K562 (cell line): Measurements from ENCODE around the gene VPS35L. TPM values are rescaled to one million over a fixed set of nuclear protein-coding genes. Genes with fewer than 3 reads are reported as not detected.

Source experiments
- ATAC-seq: fragments of 200-7000 bp; cut with Tn5 transposase; 3 replicates; pipeline ENCODE4 v1.9.1; 2020; ENCODE audit warnings: moderate library complexity
- BruUV-seq: library from RNA; stranded (reverse); fragments of 400-500 nt; replicated peaks from 2 replicates; lab custom pipeline; 2021; lab: Mats Ljungman, UMichigan
- CTCF ChIA-PET: fragments of 300-600 bp; formaldehyde crosslinking; extraction: SDS; loops from one replicate; lab custom pipeline; 2021; ENCODE audit warnings: low intra/inter-chr PET ratio; lab: Yijun Ruan, JAX
- POLR2A ChIA-PET: fragments of 300-600, 350-650 bp; sonication (Branson Sonifier 250); formaldehyde crosslinking; extraction: SDS; loops from one replicate; lab custom pipeline; 2021; ENCODE audit warnings: antibody characterized with exemption, inconsistent platforms; lab: Yijun Ruan, JAX
- DNase-seq, 4 experiments: peaks; one replicate each; pipeline versions ENCODE4 v3.0.0 to v3.0.0-alpha.2; 2011 to 2018; ENCODE audit warnings: low spot score in 3 of 4, mixed read lengths in 3 of 4; ENCODE audit errors: extremely low read depth in 1 of 4
- FAIRE-seq: peaks from 2 replicates; lab custom pipeline; 2011; peaks lifted over from hg19 to GRCh38; lab: Jason Lieb, UNC
- H2AFZ ChIP-seq: 2 replicates; pipeline ENCODE4 v1.6.0; 2011; ENCODE audit warnings: low read depth, low read length, control low read depth, inconsistent platforms
- H3K27ac ChIP-seq: fragments of 200-600 bp; 3 replicates; pipeline ENCODE4 v1.8.0; 2011; ENCODE audit warnings: low read depth, mild to moderate bottlenecking, control low read depth, inconsistent platforms, low read length, moderate library complexity, mixed read lengths; ENCODE audit errors: extremely low read depth
- H3K27me3 ChIP-seq, 2 experiments: fragments of 300-600 bp in 1 of 2; 2 replicates in 1 of 2; 3 replicates in 1 of 2; pipeline versions ENCODE4 v1.6.0 to v1.8.0; 2011; ENCODE audit warnings: inconsistent platforms in 2 of 2, low read length in 2 of 2, mild to moderate bottlenecking in 1 of 2, mixed read lengths in 1 of 2, moderate library complexity in 1 of 2; ENCODE audit not compliant: control insufficient read depth in 2 of 2, insufficient read depth in 2 of 2
- H3K36me3 ChIP-seq: fragments of 300-600 bp; 3 replicates; pipeline ENCODE4 v1.8.0; 2011; ENCODE audit warnings: mild to moderate bottlenecking, low read length, inconsistent platforms; ENCODE audit not compliant: control insufficient read depth, insufficient read depth
- H3K4me1 ChIP-seq, 2 experiments: fragments of 200-600 bp in 1 of 2; replicated peaks in 1 of 2; 2 replicates in 1 of 2; 3 replicates in 1 of 2; pipeline versions ENCODE4 v1.5.1 to v1.8.0; 2011; ENCODE audit warnings: inconsistent platforms in 2 of 2, low read length in 2 of 2, mild to moderate bottlenecking in 1 of 2, mixed read lengths in 1 of 2, moderate library complexity in 1 of 2; ENCODE audit not compliant: control insufficient read depth in 2 of 2, insufficient read depth in 2 of 2
- H3K4me2 ChIP-seq: 2 replicates; pipeline ENCODE4 v1.6.1; 2011; ENCODE audit warnings: low read length, control low read depth, inconsistent platforms, mixed read lengths; ENCODE audit not compliant: insufficient read depth
- H3K4me3 ChIP-seq: fragments of 200-600 bp; sonication (generic), shearing (Covaris generic); 2 replicates; pipeline ENCODE4 v1.5.1; 2016; ENCODE audit warnings: control low read depth, inconsistent platforms
- H3K79me2 ChIP-seq: fragments of 200-600 bp; 3 replicates; pipeline ENCODE4 v1.8.0; 2011; ENCODE audit warnings: low read length, inconsistent platforms; ENCODE audit not compliant: control insufficient read depth, insufficient read depth
- H3K9ac ChIP-seq, 2 experiments: 2 replicates each; pipeline versions ENCODE4 v1.6.0 to v1.6.1; 2011; ENCODE audit warnings: low read depth in 2 of 2, low read length in 2 of 2, control low read depth in 1 of 2, inconsistent platforms in 1 of 2, mild to moderate bottlenecking in 1 of 2, mixed read lengths in 1 of 2; ENCODE audit not compliant: insufficient read depth in 1 of 2
- H3K9me1 ChIP-seq: one replicate; pipeline ENCODE4 v1.6.0; 2011; ENCODE audit warnings: inconsistent platforms, mild to moderate bottlenecking, low read length, moderate library complexity; ENCODE audit not compliant: control insufficient read depth, insufficient read depth
- H3K9me3 ChIP-seq: replicated peaks from 2 replicates; pipeline ENCODE4 v1.5.1; 2011; ENCODE audit warnings: low read depth, low read length, inconsistent platforms; ENCODE audit not compliant: control insufficient read depth, insufficient read depth
- H4K20me1 ChIP-seq: replicated peaks from 2 replicates; pipeline ENCODE4 v1.6.1; 2011; ENCODE audit warnings: low read length, inconsistent platforms, mixed read lengths; ENCODE audit not compliant: control insufficient read depth, insufficient read depth
- CAMTA2 ChIP-seq: fragments of 250-450 bp; sonication (Bioruptor Pico); conservative IDR thresholded peaks from 2 replicates; pipeline ENCODE4 v1.5.1; 2022
- CEBPB ChIP-seq: fragments of 450-650 bp; IDR thresholded peaks from 2 replicates; pipeline ENCODE4 v1.6.1; 2016; ENCODE audit warnings: missing genetic modification characterization, missing compliant biosample characterization
- DLX4 ChIP-seq: fragments of 250-450 bp; sonication (Bioruptor Pico); IDR thresholded peaks from 2 replicates; pipeline ENCODE4 v1.6.1; 2021; ENCODE audit warnings: mild to moderate bottlenecking
- JUNB ChIP-seq: fragments of 450-650 bp; formaldehyde crosslinking; conservative IDR thresholded peaks from 2 replicates; pipeline ENCODE4 v1.4.0; 2020; ENCODE audit warnings: mild to moderate bottlenecking
- RBFOX2 ChIP-seq: fragments of 200-400 bp; formaldehyde crosslinking; IDR thresholded peaks from 2 replicates; pipeline ENCODE4 v1.6.1; 2017; ENCODE audit warnings: low read depth, mild to moderate bottlenecking, low read length, moderate library complexity
- TOE1 ChIP-seq, 2 experiments: fragments of 450-650 bp in 1 of 2; sonication (generic) in 1 of 2; formaldehyde crosslinking in 1 of 2; IDR thresholded peaks; 2 replicates each; pipeline versions ENCODE4 v1.7.1 to v1.8.0; 2016 to 2022; ENCODE audit warnings: borderline replicate concordance in 2 of 2, mild to moderate bottlenecking in 2 of 2, antibody characterized with exemption in 1 of 2, inconsistent platforms in 1 of 2, low read depth in 1 of 2, missing genetic modification reagents in 1 of 2, moderate library complexity in 1 of 2
- ZBTB11 ChIP-seq, 3 experiments: fragments of 200-800 bp in 1 of 3; fragments of 250-450 bp in 1 of 3; fragments of 450-650 bp in 1 of 3; sonication (Bioruptor Pico) in 1 of 3; sonication (Bioruptor generic) in 1 of 3; formaldehyde crosslinking in 1 of 3; IDR thresholded peaks; 2 replicates each; pipeline versions ENCODE4 v1.6.1 to v1.8.0; 2016 to 2022; ENCODE audit warnings: mild to moderate bottlenecking in 2 of 3, missing genetic modification characterization in 2 of 3, missing compliant biosample characterization in 1 of 3, moderate library complexity in 1 of 3
- ZKSCAN1 ChIP-seq: fragments of 150-350 bp; IDR thresholded peaks from 2 replicates; pipeline ENCODE4 v1.6.1; 2016; ENCODE audit warnings: low read depth, low read length
- ZNF197 ChIP-seq: fragments of 200-800 bp; sonication (Bioruptor generic); IDR thresholded peaks from 2 replicates; pipeline ENCODE4 v1.6.1; 2016; ENCODE audit warnings: low read depth, missing genetic modification characterization, missing compliant biosample characterization
- ZNF384 ChIP-seq: IDR thresholded peaks from 2 replicates; pipeline ENCODE4 v1.6.1; 2012; ENCODE audit warnings: low read depth, low read length, improper control_type of control experiment
- WGBS: fragments of 100-300 bp; shearing (Covaris generic); methylation state at CpG from one replicate; pipeline ENCODE4 v1.1.6; 2016; ENCODE audit warnings: low coverage, mixed read lengths; ENCODE audit not compliant: insufficient coverage; ENCODE audit errors: missing lambda C conversion rate; 5-methylcytosine and 5-hydroxymethylcytosine counted together
- in situ Hi-C: fragments of 300-500 bp; cut with MboI; formaldehyde crosslinking; loops from 4 replicates; pipeline ENCODE4 v1.15.0; 2018; ENCODE audit warnings: inconsistent platforms, mixed read lengths
- intact Hi-C: fragments of 100-400 bp; cut with micrococcal nuclease; formaldehyde crosslinking; loops from 2 replicates; pipeline ENCODE4 v1.14.2; 2022
- polyA plus RNA-seq, 8 experiments: library from polyadenylated mRNA; depleted of rRNA in 4 of 8; stranded (reverse) in 5 of 8; unstranded in 3 of 8; fragments of >200 nt; fragmentation: Nextera tagmentation in 2 of 8; fragmentation: Illumina TruSeq in 1 of 8; extraction: Ambion mirVana in 2 of 8; extraction: Trizol in 1 of 8; gene quantifications; 2 replicates each; pipeline versions ENCODE4 v1.2.1 to v1.2.3, GENCODE V29; 2011 to 2014; ENCODE audit warnings: inconsistent platforms in 1 of 8, missing spikeins in 1 of 8
- total RNA-seq, 7 experiments: library from RNA; depleted of rRNA in 6 of 7; stranded (reverse); fragments of >200 nt in 6 of 7; fragmentation: Illumina TruSeq in 2 of 7; extraction: Trizol in 2 of 7; gene quantifications; 2 replicates each; pipeline versions ENCODE4 v1.2.1 to v1.2.3, GENCODE V29; 2011 to 2021; ENCODE audit warnings: low replicate concordance in 1 of 7

VPS35L gene
- total and polyA plus RNA-seq, 9 of the 15 experiments (the other 6 are each of a cell fraction or from before 2014, with no cell fraction given): 10.2 to 30.4 (median 20.1) TPM

- TF ChIP-seq JUNB (no peak), RBFOX2 (no peak), CEBPB (tag) (peak; percentile 57), ZNF197 (CRISPR knock-in tag) (no peak), CAMTA2 (CRISPR knock-in tag) (no peak), ZKSCAN1 (no peak), DLX4 (no peak), TOE1 (IDR thresholded peaks at IDR 0.05; ENCODE audit: borderline replicate concordance) (no peak), TOE1 (CRISPR knock-in tag; IDR thresholded peaks at IDR 0.05; ENCODE audit: borderline replicate concordance, low read depth) (no peak)
Observed at GRCh38 chr16:19525385-19525723, 30.1 kb upstream of the VPS35L start (continued).

- no peak for ATAC-seq
- H3K36me3 ChIP-seq: peaks cover 37% of the 10 kb centered on the region
- CTCF ChIA-PET: no interaction called here
- FAIRE-seq: no peak
- BruUV-seq: no TSS peak
- in situ Hi-C loops: no loop called here
- H3K9ac ChIP-seq: no peak overlapping the region
- 100% methylated on average over 1 of the region's 1 CpG for WGBS
- no peak overlapping the region for H2AFZ ChIP-seq
- H3K27ac ChIP-seq: no peak overlapping the region
- H3K27me3 ChIP-seq: no peaks in the 10 kb centered on the region
- no peak overlapping the region for H3K4me2 ChIP-seq
- intact Hi-C loops: loop anchor here (10.0 kb wide), 1 partner anchor 132 kb away; no protein-coding TSS in a partner anchor
- peaks cover 32% of the 10 kb centered on the region for H3K79me2 ChIP-seq
- H3K4me3 ChIP-seq: no peak overlapping the region
- H3K9me3 ChIP-seq: no peaks in the 10 kb centered on the region
- POLR2A ChIA-PET: interaction anchor here (1.4 kb wide), 1 partner anchor 33 kb away, joined by 3 read pairs; no protein-coding TSS in a partner anchor
- TF ChIP-seq ZNF384 (peak; percentile 60), ZBTB11 (CRISPR knock-in tag; IDR thresholded peaks at IDR 0.05) (no peak)
- peaks cover 14 to 20% of the 10 kb centered on the region in 2 experiments; a peak in 4 of 5 replicates for H3K4me1 ChIP-seq
- no peaks in the 10 kb centered on the region for H3K9me1 ChIP-seq
- no peaks in the 10 kb centered on the region for H4K20me1 ChIP-seq
- no peak for DNase-seq
Observed at GRCh38 chr16:19527161-19527560, 28.3 kb upstream of the VPS35L start.
